Endothelial cell of umbilical vein (primary cell): ENCODE data around the gene CIRBP. TPM values are rescaled to one million over a fixed set of nuclear protein-coding genes. Genes with fewer than 3 reads are reported as not detected.

Source experiments
- BruUV-seq: library from RNA; stranded (reverse); fragments of 400-500 nt; replicated peaks from 2 replicates; lab custom pipeline; 2021; lab: Mats Ljungman, UMichigan
- CTCF ChIA-PET: fragments of 300-600, 350-600 bp; sonication (Branson Sonifier 250); formaldehyde crosslinking; loops from one replicate; lab custom pipeline; 2021; ENCODE audit warnings: antibody characterized with exemption, inconsistent platforms; lab: Charles Lee
- POLR2A ChIA-PET: fragments of 300-600, 350-600 bp; sonication (Branson Sonifier 250); formaldehyde crosslinking; loops from one replicate; lab custom pipeline; 2021; ENCODE audit warnings: antibody characterized with exemption, inconsistent platforms; lab: Charles Lee
- DNase-seq: peaks from one replicate; pipeline ENCODE4 v3.0.0-alpha.2; 2011; ENCODE audit warnings: low read depth, low spot score
- FAIRE-seq: peaks from 2 replicates; lab custom pipeline; 2011; peaks lifted over from hg19 to GRCh38; lab: Jason Lieb, UNC
- H2AFZ ChIP-seq: 2 replicates; pipeline ENCODE4 v1.6.0; 2012; ENCODE audit warnings: low read depth, low read length, control low read depth, inconsistent platforms
- H3K27ac ChIP-seq: 2 replicates; pipeline ENCODE4 v1.5.1; 2011; ENCODE audit warnings: low read depth, mild to moderate bottlenecking, control low read depth, low read length, moderate library complexity; ENCODE audit not compliant: insufficient read depth
- H3K27me3 ChIP-seq, 2 experiments: 2 replicates each; pipeline versions ENCODE4 v1.6.0 to v1.6.1; 2011; ENCODE audit warnings: low read length in 2 of 2, mixed read lengths in 1 of 2; ENCODE audit not compliant: control insufficient read depth in 2 of 2, insufficient read depth in 2 of 2
- H3K36me3 ChIP-seq, 2 experiments: 2 replicates in 1 of 2; 3 replicates in 1 of 2; pipeline ENCODE4 v1.5.1; 2011; ENCODE audit warnings: low read length in 2 of 2, mild to moderate bottlenecking in 1 of 2, moderate library complexity in 1 of 2; ENCODE audit not compliant: control insufficient read depth in 2 of 2, insufficient read depth in 2 of 2; ENCODE audit errors: extremely low read depth in 1 of 2
- H3K4me1 ChIP-seq: 3 replicates; pipeline ENCODE4 v1.5.1; 2011; ENCODE audit warnings: mild to moderate bottlenecking, low read length; ENCODE audit not compliant: control insufficient read depth, insufficient read depth; ENCODE audit errors: extremely low read depth
- H3K4me2 ChIP-seq: 2 replicates; pipeline ENCODE4 v1.6.1; 2011; ENCODE audit warnings: low read length, control low read depth, mixed read lengths; ENCODE audit not compliant: insufficient read depth
- H3K4me3 ChIP-seq, 3 experiments: fragments of 200-600 bp in 1 of 3; sonication (generic), shearing (Covaris generic) in 1 of 3; replicated peaks in 1 of 3; 2 replicates each; pipeline ENCODE4 v1.5.1; 2011 to 2016; ENCODE audit warnings: control low read depth in 3 of 3, low read length in 3 of 3, mild to moderate bottlenecking in 2 of 3, inconsistent platforms in 1 of 3, low read depth in 1 of 3, moderate library complexity in 1 of 3; ENCODE audit not compliant: insufficient read depth in 1 of 3
- H3K79me2 ChIP-seq: 2 replicates; pipeline ENCODE4 v1.6.0; 2012; ENCODE audit warnings: low read length, inconsistent platforms; ENCODE audit not compliant: control insufficient read depth, insufficient read depth
- H3K9ac ChIP-seq: replicated peaks from 2 replicates; pipeline ENCODE3; 2011; ENCODE audit warnings: low read length, control low read depth; ENCODE audit not compliant: insufficient read depth; ENCODE audit errors: extremely low read depth
- H3K9me1 ChIP-seq: replicated peaks from 3 replicates; pipeline ENCODE4 v1.6.0; 2011; ENCODE audit warnings: mild to moderate bottlenecking, low read length; ENCODE audit not compliant: control insufficient read depth, insufficient read depth; ENCODE audit errors: extremely low read depth
- H3K9me3 ChIP-seq: replicated peaks from 2 replicates; pipeline ENCODE4 v1.5.1; 2012; ENCODE audit warnings: low read length, inconsistent platforms; ENCODE audit not compliant: control insufficient read depth, insufficient read depth
- H4K20me1 ChIP-seq: replicated peaks from 2 replicates; pipeline ENCODE3; 2011; ENCODE audit warnings: mild to moderate bottlenecking, low read length; ENCODE audit not compliant: control insufficient read depth, insufficient read depth; ENCODE audit errors: extremely low read depth
- CTCF ChIP-seq, 2 donors: IDR thresholded peaks; 1 replicate in 1 of 2; 2 replicates in 1 of 2; pipeline ENCODE4 v1.5.1; 2011; ENCODE audit warnings: low read length in 2 of 2, mild to moderate bottlenecking in 2 of 2, moderate library complexity in 2 of 2, control low read depth in 1 of 2, inconsistent platforms in 1 of 2, low read depth in 1 of 2; ENCODE audit not compliant: insufficient read depth in 1 of 2; ENCODE audit errors: extremely low read depth in 1 of 2
- EZH2 ChIP-seq: IDR thresholded peaks from 2 replicates; pipeline ENCODE4 v1.6.1; 2012; ENCODE audit warnings: borderline replicate concordance, low read depth, mild to moderate bottlenecking, moderate library complexity, low read length, inconsistent platforms; ENCODE audit not compliant: severe bottlenecking
- FOS ChIP-seq: IDR thresholded peaks from 2 replicates; pipeline ENCODE4 v1.6.1; 2011; ENCODE audit warnings: mild to moderate bottlenecking, low read length, moderate library complexity, borderline replicate concordance; ENCODE audit not compliant: insufficient read depth
- GATA2 ChIP-seq: IDR thresholded peaks from 2 replicates; pipeline ENCODE4 v1.7.0; 2011; ENCODE audit warnings: low read depth, mild to moderate bottlenecking, moderate library complexity, mixed read lengths, low read length; ENCODE audit not compliant: insufficient read length, insufficient read depth
- JUN ChIP-seq: IDR thresholded peaks from 2 replicates; pipeline ENCODE4 v1.6.1; 2011; ENCODE audit warnings: borderline replicate concordance, low read depth; ENCODE audit not compliant: insufficient read length, insufficient read depth
- MYC ChIP-seq: IDR thresholded peaks from one replicate; pipeline ENCODE4 v1.6.1; 2011; ENCODE audit warnings: mild to moderate bottlenecking, low read depth, low read length
- POLR2A ChIP-seq: IDR thresholded peaks from 2 replicates; pipeline ENCODE4 v1.6.1; 2012; ENCODE audit warnings: low read depth, mild to moderate bottlenecking, control low read depth, low read length
- POLR2AphosphoS5 ChIP-seq: IDR thresholded peaks from 2 replicates; pipeline ENCODE4 v1.6.1; 2012; ENCODE audit warnings: low read depth, mild to moderate bottlenecking, control low read depth, low read length, moderate library complexity; ENCODE audit not compliant: insufficient read depth
- dilution Hi-C: fragments of 300-500 bp; cut with MboI; formaldehyde crosslinking; loops from one replicate; pipeline ENCODE4 v1.15.0; 2019; ENCODE audit warnings: low sequenced_read_pairs; ENCODE audit not compliant: extremely low pct_ligation_motif_present
- intact Hi-C: fragments of 100-400 bp; cut with micrococcal nuclease; formaldehyde crosslinking; loops from one replicate; pipeline ENCODE4 v1.10.0; 2022
- polyA plus RNA-seq, 4 experiments: library from polyadenylated mRNA; depleted of rRNA in 3 of 4; stranded (reverse) in 3 of 4; unstranded in 1 of 4; fragments of >200 nt; gene quantifications; 2 replicates each; pipeline versions ENCODE4 v1.2.1 to v1.2.3, GENCODE V29; 2011 to 2012; ENCODE audit warnings: missing spikeins in 1 of 4
- total RNA-seq: library from RNA; stranded (reverse); gene quantifications from 2 replicates; pipeline ENCODE4 v1.2.3, GENCODE V29; 2021
- TF ChIP-seq, protein P1 (sequence below): IDR thresholded peaks from 2 replicates; pipeline ENCODE4 v1.6.1; 2011; ENCODE audit not compliant: insufficient read depth, insufficient read length

The CIRBP gene
- total and polyA plus RNA-seq, 2 donors (not counting 3 experiments of a cell fraction or from before 2014, with no cell fraction given): 225 to 439 TPM

DNA sequence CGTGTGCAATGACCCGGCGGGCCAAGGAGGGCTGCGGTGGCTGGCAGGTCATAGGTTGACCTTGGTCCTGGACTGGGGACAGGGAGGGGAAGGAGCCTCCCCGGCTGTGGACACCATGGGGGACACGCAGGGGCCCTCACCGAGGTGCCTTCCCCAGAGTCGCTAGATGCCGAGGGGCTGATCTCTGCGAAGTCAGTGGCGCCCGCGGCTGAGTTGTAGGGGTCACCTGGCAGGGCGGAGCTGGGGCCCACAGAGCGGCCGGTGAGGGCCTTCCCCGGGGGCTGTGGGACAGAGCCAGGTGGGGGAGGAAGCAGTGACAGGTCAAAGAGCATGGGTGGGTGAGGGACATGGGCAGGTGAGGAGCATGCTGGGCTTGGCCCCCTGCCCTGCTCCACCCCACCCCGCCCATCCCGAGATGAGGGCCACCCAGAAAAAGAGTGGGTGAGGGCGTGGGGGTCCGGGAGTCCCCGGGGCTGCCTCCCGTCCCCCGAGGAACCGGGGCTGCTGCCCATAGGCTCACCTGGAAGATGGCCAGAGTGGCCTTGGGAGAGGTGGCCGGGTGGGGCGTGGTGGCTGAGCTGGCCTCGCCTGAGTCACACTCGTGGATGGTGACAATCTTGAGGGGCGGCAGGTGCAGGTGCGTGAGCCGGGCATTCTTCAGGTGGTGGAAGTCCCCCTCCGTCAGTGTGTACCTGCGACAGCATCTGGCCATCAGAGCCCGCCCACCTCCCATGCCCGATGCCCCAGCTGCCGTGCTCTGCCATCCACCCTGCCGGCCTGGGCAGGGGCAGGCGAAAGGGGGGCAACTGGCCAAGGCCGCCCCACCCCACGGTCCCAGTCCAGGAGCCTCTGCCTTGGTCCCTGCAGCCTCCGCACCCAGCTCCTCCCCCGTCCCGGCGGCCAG, 34.8 kb upstream of the CIRBP start:
- CTCF ChIA-PET: no interaction called here
- TF ChIP-seq POLR2AphosphoS5 (no peak), FOS (no peak), EZH2 (no peak), JUN (no peak), MYC (no peak), POLR2A (no peak), CTCF (IDR thresholded peaks at IDR 0.05; ENCODE audit: extremely low read depth in 1 of 2, insufficient read depth in 1 of 2, low read depth in 1 of 2, low read length in 2 of 2) (no peak), GATA2 (no peak)
- TF ChIP-seq, protein P1, sequence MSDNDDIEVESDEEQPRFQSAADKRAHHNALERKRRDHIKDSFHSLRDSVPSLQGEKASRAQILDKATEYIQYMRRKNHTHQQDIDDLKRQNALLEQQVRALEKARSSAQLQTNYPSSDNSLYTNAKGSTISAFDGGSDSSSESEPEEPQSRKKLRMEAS: no peak

More for the DNA sequence above, 34.8 kb upstream of the CIRBP start:
- Histone ChIP-seq H2AFZ (no peak overlapping the region), H3K9me1 (no peaks in the 10 kb centered on the region), H3K27me3 (no peaks in the 10 kb centered on the region), H3K36me3 (peaks cover 0 to 18% of the 10 kb centered on the region in 2 experiments), H3K9ac (no peak overlapping the region), H3K79me2 (no peaks in the 10 kb centered on the region), H3K4me3 (no peak overlapping the region), H3K27ac (no peak overlapping the region), H4K20me1 (no peaks in the 10 kb centered on the region), H3K4me2 (no peak overlapping the region), H3K9me3 (no peaks in the 10 kb centered on the region), H3K4me1 (peaks cover 10% of the 10 kb centered on the region)
- FAIRE-seq (no peak), DNase-seq (no peak)
- POLR2A ChIA-PET: no interaction called here
- intact Hi-C loops (no loop called here), dilution Hi-C loops (no loop called here)
- BruUV-seq: no TSS peak
